ENCODE results near the gene ULK1.
"Not testable (repeated sequence)": the region's sequence is repeated elsewhere in the genome, so short reads cannot be mapped to it uniquely, and the experiment has no call there.

Gene ULK1

DNA sequence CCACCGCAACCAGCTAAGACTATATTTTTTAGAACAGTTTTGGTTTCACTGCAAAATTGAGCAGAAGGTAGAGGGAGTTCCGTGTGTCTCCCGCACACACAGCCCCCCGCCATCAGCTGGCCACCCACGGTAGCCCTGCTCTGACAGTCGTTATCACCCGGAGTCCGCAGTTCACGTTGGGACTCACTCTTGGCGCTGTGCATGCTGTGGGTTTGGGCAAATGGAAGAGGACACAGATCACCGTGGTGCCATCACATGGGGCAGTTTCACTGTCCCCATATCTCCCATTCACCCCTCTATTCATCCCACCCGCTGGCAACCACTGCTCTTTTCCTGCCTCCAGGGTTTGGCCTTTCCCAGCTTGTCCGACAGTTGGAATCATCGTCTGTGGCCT is 31.8 kb upstream of the ULK1 start:
- no peak for DNase-seq

DNA sequence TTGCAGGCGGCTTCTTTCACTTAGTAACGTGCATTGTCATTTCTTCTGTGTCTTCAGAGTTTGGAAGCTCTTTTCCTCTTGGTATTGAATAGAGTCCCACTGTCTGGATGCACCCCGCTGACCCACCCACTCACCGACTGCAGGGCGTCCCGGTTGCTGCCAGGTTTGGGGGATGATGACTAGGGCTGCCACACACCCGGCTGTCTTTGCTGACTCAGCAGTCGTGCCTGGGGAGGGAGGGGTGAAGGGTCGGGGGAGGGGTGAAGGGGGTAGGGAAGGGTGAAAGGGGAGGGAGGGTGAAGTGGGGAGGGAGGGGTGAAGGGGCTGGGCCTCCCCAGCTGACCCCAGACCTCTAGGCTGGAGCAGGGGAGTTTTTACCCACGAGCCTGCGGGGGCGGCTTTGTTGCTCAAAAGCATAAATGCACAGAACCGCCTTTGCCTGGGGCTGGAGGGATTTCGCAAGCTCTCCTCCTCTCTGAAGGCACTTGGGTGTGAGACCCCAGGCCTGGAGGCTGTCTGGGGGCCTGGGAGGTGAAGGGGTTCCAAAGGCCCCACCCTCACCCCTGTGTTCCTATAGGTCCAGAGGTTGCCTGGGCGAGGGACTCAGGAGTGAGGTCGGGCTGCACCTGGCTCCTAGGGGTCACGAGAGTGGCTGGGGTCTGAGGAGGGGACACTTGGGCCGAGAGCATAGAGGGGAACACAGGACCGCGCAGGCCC is 31.3 kb upstream of the ULK1 start:
- DNase-seq, result no peak

DNA sequence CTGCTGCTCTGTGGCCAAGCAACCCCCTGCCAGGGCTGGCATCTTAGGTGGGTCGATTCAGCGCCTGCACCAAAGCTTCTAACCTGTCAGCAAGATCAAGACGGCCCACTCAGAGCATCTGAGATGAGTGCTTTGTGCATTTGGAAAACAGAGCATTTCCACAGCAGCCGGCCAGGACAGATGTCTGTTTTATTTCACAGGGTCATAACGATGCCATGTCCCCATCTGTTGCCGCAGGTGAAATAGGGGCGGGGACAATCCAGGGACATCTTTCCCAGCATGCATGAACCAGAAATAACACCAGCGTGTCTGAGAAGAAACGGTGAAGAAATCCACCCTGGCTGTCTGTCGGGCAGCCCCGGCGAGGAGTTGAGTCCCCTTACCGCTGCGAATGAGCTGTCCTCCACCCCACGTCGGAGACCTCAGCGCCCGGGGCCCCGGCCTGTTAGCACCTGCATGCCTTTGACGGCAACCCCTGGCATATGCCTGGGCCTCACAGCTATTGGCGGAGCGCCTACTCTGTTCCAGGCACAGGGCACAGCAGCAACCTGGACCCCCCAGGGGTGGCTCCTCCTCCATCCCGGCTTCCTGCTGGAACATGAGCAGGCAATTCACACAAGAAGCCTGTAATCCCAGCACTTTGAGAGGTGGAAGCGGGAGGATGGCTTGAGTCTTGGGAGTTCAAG is 30.6 kb upstream of the ULK1 start:
- DNase-seq, result no peak

DNA sequence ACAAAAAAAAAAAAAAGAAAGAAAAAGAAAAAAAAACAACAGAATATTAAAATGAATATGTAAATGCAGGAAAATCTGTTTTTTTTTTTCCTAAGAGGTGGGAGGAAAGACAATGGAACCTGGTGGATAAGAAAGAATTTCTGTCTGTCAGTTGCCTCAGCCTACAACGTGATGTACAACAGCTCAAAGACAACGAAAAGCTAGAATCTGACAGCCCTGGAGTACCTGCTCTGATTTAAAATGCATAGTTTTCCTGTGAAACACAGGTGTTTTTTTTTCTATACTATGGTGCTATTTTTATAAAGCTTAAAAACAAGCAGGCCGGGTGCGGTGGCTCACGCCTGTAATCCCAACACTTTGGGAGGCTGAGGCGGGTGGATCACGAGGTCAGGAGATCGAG is 30.0 kb upstream of the ULK1 start:
- no peak for DNase-seq

DNA sequence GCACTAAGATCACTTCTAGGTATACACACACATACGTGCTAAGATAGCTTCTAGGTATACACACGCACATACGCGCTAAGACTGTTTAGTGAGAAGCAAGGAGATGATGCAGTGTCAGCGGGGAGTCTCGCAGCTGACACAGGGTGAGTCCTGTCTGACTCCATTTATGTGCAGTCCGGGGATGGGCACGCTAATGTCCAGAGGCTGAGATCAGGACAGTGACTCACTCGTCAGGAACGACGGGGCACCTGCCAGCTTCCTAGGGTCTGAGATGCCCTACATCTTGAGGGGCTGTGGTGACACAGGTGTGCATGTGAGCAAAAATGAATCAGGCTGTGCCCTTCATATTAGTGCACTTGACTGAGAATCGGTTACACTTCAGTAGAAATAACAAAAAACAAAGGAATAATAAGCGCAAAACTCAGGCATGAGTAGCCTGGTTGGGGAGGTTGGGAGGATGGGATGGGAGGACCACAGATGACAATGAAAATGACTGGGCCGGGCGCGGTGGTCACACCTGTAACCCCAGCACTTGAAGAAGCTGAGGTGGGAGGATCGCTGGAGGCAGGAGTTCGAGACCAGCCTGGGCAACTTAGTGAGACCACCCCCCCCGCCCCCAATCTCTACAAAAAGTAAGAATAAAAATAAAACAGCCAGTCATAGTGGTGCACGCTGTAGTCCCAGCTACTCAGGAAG is 29.1 kb upstream of the ULK1 start:
- peak; percentile 44 for DNase-seq

DNA sequence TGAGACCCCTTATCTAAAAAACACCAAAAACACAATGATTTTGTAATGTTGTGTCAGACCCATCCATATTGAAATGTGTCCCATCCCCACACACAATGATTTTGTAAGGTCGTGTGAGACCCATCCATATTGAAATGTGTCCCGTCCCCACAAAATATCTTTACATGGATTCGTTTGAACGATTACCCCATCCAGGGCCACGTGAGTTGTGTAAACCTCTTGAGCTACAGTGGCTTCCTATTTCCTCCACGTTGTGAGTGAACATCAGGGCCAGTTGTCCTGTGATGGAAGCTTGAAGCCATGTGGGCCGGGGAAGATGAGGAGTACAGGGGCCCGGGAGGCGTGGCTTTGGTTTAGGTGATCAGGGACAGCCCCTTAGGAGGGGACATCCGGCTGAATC is 27.0 kb upstream of the ULK1 start:
- no peak for DNase-seq

DNA sequence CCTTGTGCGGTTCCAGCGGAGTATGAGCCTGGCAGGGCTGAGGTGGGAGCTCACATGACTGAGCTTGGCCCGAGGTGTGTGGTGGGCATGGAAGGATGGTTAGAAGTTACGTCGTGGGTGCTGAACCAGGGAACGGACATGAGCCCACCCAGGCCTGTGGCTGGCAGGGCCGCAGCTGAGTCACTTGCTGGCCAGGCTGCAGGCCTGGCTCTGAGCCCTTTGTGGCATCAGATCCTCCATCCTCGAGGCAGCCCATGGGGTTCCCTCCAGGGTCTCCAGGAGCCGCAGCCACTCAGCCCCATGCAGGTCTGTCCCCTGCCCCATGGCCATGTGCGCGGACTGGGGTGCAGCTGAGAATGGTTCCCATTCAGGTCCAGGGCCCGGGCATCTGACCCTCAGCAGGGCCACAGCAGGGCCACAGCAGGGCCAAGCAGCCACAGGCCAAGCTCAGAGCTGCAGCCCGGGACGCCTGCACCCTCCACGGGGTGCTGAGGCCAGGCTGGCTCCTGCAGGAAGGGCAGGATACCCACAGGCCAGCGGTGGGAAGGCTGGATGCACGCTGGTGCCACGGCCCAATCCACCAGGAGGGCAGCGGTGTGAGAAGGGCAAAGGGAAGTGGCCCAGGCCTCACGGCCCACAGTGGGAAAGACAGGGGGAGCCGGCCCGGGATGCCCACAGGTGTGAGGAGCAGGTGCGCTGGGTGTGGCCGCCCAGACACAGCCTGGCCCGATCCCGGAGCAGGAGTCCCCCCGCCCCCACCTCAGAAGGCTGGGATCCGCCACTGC is 26.3 kb upstream of the ULK1 start:
- no peak for DNase-seq

DNA sequence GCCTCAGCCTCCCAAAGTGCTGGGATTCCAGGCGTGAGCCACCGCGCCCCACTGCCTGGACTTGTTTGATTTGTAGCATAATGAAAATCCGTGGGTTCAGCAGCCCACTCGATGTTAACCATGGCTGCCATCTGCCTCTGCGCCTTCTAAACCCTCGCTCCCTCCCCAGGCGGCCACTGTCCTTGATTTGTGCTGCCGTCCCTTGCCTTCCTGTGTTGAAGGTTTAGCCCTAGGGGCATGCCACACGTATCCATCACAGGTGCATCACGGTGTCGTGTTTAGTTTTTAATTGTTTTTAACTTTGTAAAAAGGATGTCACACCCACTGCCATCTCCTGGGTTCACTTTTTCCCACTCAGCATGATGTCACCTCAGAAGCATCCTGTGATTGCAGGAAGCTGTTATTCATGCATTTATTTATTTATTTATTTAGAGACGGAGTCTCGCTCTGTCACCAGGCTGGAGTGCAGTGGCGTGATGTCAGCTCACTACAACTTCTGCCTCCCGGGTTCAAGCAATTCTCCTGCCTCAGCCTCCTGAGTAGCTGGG is 24.5 kb upstream of the ULK1 start:
- DNase-seq, result no peak

DNA sequence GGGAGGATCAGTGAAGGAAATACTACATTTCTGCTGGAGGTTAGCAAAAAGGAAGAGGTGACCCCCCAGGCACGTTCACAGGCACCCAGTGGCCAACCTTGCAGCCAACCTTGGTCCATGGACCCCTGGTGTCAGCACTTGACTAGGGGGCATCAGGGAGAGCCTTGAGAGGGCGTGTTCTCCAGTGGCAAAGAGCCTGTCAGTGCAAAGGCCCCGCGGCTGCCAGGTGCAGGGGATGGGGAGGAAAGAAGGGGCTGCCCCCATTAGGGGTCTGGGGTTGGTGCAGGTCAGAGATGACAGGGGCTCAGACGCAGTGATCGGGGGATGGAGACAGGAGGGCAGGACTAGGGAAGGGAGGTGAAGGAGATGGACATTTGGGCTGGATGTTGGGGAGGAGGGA is 22.7 kb upstream of the ULK1 start:
- no peak for DNase-seq

DNA sequence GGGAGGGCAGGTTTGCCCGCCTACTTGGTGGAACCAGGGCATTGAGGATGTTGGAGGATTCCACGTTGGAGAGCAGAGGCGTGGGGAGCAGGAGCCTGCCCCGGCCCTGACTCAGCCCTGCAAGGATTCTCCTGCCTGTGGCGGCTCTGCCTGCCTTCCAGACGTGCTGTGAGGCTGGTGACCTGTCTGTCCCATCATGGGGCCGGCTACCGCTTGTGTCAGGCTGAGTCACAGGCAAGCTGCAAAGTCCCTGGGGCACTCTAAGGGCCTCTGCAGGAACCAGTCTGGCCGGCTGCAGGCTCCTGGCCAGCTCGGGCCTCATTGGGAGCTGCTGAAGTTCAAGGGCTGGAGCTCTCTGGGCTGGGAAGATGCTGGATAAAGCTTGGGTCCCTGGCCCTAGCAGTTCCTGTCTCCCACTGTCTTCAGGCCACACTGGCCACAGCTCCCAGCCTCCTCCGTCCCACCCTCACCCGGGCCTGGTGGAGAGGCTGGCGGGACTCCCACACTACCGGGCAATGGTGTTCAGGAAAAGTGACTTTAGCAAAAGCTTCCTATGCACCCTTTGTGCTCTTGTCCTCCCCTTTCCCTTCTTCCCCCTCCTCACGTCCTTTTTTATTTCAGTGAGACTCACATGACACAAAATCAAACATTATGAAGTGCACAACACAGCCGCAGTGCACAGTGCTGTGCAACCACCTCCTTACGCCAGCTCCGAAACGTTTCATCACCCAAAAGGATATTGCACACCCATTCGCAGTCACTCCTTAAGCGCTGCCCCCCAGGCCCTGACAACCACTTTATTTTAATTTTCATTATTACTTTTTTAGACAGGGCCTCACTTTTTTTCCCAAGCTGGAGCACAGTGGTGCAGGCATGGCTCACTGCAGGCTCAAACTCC is 22.0 kb upstream of the ULK1 start:
- DNase-seq, result no peak

DNA sequence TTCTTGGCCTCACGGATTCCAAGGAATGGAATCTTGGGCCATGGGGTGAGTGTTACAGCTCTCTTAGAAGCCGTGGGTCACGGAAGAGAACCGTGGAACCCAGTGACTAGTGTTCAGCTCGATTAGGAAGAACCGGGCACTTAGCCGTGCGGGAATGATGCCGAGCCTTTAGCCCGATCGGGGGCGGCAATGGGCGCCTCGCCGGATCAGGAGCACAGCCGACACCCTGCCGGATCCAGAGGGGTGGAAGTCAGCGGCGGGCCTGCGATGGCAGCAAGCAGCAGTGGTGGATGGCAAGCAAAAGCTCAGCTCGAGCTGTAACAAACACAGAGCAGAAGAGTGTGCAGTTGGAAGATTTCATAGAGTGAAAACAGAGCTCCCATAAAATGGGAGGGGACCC is 21.1 kb upstream of the ULK1 start:
- DNase-seq, result no peak

DNA sequence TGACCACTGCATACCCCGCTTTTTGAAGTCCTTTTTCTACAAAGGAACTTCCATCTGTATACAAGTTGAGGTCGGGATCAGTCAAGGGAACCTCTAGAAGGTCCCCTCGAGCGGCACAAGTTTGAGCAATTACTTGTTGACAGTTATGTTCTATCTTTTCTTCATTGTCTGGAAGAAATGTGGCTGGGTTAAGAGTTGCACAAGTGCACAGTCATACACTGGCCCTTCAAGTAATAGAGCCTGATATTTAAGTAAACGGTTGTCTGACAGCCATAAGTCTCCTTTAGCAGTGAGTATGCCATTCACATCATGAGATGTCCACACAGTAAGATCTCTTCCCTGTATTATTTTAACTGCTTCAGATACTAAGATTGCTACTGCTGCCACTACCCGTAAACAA is 19.4 kb upstream of the ULK1 start:
- DNase-seq, result not testable (repeated sequence)

DNA sequence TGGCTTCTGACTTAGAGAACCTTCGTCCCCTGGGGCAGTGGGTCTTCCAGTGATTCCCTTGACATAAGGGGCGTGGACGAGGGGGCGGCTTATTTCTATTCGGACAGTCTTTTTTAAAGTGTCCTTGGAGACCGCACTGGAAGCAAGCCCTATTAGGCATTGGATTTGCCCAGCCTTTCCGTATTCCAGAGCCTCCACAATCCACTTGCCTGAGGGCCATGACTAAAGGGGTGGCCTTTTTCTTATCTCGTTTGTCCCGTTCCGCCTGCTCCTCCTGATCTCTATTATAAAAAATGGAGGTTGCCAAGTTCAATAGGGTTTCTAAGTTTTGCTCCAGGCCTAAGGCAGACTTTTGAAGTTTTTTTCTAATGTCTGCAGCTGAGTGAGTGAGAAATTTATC is 17.2 kb upstream of the ULK1 start:
- DNase-seq, result not testable (repeated sequence)

DNA sequence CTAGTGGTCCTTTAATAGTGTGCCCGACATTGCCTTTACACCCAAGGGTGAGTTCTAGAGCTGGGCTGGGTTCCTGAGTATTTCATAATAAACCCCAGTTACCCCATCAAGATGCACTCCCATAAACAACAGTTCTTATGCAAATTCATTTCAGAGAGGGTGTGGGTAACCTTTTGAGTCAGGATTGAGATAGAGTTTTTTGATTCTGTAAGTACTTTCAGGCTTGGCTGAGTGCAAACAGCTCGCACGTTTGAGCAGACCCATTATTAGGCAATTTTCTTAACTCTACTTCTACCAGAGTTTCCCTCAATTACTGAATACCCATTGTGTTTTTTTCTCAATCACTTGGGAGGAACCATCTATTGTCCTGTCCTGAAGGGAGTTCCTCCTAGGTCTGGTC is 16.0 kb upstream of the ULK1 start:
- not testable (repeated sequence) for DNase-seq

DNA sequence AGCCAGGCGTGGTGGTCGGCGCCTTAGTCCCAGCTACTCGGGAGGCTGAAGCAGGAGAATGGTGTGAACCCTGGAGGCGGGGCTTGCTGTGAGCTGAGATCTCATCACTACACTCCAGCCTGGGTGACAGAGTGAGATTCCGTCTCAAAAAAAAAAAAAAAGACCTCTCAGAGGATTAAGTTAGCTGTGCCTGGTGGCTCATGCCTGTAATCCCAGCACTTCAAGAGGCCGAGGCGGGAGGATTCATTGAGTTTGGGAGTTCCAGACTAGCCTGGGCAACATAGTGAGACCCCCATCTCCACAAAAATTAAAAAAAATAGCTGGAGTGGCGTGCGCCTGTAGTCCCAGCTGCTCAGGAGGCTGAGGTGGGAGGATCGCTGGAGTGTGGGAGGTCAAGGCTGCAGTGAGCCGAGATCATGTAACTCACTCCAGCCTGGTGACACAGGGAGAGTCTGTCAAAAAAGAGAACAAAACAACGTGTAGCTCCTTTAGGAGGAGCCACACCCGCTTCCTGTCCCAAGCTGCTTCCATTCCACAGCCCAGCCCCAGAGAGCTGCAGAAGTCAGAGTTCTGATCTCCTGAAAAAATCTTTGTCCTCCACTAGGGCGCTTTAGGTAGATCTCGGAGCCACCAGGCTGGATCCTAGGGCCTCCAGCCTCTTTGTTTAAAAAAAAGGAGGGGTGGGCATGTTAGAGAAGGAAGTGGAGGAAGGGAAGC is 11.5 kb upstream of the ULK1 start:
- DNase-seq, result no peak

DNA sequence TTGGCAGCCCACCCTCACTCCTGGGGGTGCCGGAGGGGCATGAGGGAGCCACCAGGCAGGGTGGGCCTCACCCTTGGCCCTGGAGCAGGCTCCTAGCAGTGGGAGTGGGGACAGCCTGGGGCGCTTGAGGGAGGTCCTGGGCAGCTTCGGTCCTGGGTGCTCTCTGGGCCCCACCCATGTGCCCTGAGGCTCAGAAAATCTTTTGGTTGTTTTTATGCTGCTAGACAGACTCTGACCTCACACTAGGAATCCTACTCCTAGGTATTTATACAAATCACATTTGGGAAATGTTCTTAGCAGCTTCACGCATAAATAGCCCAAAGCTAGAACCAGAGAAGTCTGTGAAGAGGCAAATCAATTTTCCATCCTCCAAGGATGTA is 10.9 kb upstream of the ULK1 start:
- DNase-seq, result no peak

DNA sequence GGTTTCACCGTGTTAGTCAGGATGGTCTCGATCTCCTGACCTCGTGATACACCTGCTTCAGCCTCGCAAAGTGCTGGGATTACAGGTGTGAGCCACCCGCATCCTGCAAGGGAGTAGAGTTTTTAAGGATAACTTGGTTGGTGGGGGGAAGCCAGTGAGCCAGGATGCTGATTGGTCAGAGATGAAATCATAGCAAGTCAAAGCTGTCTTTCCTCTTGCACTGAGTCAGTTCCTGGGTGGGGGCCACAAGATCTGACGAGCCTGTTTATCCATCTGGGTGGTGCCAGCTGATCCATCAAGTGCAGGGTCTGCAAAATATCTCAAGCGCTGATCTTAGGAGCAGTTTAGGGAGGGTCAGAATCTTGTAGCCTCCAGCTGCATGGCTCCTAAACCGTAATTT is 9.3 kb upstream of the ULK1 start:
- not testable (repeated sequence) for DNase-seq

DNA sequence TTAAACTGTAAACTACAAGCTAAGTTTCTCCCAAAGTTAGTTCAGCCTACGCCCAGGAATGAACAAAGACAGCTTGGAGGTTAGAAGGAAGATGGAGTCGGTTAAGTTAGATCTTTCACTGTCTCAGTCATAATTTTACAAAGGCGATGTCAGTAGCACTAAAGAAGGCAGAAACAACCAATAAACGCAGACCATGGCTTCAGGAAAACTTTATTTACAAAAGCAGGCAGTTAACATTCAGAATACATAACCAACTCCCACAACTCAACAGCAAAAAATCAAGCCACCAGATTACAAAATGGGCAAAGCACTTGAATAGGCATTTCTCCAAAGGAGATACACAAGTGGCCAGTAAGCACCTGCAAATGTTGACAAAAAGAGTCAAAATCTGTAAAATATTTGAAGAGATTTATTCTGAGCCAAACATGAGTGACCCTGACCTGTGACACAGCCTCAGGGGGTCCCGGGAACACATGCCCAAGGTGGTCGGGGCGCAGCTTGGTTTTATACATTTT is 8.8 kb upstream of the ULK1 start:
- no peak for DNase-seq

DNA sequence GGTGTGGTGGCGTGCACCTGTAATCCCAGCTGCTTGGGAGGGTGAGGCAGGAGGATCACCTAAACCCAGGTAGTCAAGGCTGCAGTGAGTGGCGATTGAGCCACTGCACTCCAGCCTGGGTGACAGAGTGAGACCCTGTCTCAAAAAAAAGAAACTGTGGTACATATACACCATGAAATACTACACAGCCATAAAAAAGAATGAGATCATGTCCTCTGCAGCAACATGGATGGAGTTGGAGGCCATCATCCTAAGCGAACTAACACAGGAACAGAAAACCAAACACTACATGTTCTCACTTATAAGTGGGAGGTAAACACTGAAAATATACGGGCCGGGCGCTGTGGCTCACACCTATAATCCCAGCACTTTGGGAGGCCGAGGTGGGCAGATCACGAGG is 2.7 kb upstream of the ULK1 start:
- DNase-seq, result not testable (repeated sequence)

DNA sequence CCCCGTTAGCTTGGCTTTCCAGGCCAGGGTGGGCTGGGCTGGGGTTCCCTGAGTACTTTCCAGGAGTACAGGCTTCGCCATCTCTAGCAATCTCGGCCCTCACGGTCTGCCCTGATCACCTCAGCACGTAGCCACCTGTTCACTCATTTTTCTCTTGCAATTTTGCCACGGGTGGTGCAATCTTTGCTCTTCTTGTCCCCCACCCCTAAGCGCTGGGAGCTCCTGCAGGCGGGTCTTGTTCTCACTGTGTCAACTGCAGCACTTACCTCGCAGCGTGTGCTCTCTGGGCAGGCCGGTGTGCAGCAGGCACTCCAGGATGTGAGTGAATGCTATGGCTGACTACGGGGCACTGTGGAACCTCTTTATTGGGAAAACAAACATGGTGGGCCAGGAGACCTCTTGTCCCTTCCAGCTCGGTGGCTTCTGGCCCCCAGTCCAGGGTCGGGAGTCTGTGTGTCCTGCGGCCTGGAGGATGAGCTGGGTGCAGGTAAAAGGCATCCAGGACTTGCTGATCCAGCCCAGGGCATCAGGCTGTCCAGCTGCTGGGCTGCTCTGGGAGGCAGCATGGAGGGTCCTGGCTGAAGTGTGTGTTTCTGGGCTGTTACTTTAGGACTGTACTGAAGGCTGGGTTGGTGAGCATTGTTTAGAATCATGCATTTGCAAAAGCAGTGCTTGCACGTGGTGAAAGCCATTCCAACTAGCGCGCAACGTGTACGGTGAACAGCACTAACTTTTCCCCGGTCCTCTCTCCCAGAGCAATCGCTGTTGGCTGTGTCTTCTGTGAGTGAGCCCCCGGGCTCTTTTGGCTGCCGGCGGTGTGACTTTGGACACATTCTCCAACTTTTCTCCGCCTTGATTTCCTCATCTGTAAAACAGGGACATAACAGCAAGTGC is 1.5 kb upstream of the ULK1 start:
- DNase-seq, result no peak

All from DMS79 treated with DMSO at 0.1 percent for 48 hours (cell line).